GM19025 (cell line): ENCODE data around the gene CBLL1.
A peak's percentile ranks its signal among the peaks of the same experiment; 100 is the strongest.

Source experiments
- ATAC-seq: cut with Tn5 transposase; IDR thresholded peaks from one replicate; pipeline ENCODE4 v1.9.1; 2021; ENCODE audit warnings: mild to moderate bottlenecking, low read depth, moderate library complexity; ENCODE audit not compliant: unreplicated experiment

Gene CBLL1

DNA sequence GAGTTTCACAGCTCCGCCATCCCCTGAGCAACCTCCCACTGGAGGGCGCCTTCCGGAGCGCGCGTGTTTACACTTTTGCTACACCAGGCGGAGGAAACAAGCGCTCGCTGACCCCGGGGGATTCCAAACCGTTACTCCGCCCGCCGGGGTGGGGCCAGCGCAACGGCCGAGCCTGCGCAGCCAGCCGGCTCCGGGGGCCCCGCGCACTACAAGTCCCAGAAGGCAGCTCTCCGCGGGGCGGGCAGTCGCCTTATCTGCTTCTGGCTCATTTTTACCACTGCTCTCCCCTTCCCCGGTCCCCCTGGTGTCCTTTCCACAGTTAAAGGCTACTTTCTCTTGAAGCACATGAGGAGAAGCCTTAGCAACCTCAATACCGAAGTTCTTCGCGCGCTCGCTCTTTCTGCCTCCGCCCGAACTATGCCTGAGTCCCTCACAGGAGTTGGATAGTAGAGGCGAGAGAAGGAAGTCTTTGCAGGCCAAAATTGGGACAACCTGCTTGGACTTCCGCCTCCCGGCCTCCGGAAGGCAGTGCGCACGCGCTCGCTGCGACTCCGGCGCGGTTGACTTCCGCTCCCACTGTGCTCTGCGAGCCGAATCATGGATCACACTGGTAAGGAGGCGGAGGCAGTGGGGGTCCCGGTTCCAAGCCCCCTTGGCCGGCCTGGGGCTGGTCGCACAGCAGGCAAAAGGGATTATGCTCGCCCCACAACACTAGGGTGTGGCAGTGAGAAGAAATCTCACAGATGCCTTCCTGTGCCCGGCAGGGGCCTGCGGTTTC is at the start of gene CBLL1:
TSS of gene CBLL1 (plus strand) at position 576 of the 778 bp plus-strand sequence. CDS start at position 598, 22 bp downstream.
- ATAC-seq, result peak; percentile 84

GRCh38 chr7:107694386-107694785 is 49.6 kb upstream of the CBLL1 start:
- ATAC-seq, result no peak

DNA sequence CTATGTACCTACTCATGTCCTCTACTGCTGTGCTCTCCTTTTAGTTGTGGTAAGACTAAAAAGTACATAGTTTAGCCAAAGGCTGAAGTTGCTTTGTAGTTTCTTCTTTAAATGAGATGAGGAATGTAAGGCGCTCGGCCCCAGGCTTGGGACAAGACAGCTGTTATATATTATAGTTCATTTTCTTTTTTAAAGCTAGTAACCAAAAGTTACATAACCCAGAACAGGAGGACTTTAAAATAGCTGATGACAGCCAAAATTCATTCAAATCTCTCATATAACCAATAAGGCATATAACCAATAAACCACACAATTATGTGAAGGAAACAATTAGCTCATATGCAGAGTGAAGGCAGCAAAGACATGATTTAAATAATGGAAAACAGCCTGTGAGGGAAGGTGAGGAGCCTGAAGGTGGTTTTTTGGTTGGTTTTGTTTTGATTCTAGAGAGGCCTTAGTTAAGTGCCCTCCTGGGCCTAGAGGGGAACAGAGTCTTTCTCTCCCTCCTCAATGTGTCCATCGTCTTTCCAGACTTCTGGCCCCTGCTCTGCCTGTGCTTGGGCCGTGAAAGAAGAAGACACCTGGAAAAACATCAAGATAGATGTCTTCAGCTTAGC is 47.5 kb upstream of the CBLL1 start:
- no peak for ATAC-seq

DNA sequence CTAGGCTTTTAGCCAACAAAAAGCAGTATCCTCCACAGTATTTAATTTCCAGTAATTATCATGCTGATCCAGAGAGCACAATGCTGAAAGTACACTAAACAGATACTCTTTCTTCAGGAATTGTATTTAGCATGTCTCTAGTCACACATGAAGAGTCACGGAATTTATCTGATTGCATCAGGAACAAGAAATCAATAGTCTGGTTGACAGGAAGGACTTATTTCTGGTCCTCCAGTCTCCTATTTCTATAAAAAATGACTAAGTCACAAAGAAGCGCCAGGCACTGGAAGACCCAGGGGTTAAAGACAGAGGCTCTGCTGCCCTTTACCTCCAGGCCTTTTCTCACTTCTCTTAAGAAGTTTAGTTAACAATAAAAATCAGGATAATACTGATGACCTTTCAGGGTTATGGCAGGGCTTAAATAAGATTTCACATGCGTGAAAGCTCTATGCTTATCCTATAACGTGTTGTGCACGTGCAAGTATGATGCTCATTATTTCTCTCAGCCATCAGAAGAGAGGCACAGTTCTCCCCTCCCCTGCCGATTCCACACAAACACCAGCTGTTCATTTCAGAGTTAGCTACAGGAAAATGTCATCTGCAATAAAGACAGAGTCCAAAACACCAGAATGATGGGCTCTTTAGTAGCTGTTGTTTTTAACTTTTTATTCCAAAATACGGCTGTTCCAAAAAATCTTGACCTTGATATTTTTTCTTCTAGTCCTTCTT is 46.5 kb upstream of the CBLL1 start:
- ATAC-seq, result no peak

DNA sequence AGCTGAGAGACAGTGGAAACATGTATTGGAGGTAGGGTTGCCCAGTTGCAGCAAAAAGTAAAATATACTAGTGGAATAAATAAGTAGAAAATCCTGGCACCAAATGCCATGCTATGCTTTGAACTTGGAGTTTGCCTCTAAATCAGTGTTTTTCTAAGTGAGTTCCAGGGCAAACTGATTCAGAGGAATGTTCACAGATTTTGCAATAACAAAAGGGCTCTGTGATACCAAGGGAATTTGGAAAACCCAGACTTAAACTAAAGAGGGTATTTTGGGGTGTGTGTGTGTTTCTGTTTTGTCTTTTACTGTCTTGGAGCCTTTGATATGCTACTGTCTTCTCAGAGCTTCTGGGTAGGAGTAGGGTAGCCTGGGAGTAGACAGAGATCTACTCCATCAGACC is 43.4 kb upstream of the CBLL1 start:
- ATAC-seq, result no peak

DNA sequence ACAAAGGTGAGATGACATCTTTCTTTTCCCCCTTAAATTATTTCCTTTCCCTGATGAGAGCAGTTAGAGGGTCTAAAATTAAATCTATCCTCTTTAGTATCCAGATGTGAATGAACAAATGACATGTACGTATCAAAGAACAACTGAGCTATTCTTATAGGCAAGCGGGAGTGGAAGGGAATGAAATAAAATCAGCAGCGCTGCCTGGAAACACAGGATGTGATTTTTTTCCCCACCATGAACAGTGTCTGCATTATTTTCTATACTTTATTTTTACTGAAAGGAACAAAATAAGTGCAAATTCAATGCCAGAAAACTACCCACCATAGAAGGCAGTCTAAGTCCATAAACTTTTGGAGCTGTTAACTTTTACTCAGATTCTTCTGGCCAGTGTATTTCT is 42.8 kb upstream of the CBLL1 start:
- ATAC-seq, result no peak

- ATAC-seq, result no peak
These were observed 40.7 kb upstream of the CBLL1 start for GRCh38 chr7:107703219-107703618.

DNA sequence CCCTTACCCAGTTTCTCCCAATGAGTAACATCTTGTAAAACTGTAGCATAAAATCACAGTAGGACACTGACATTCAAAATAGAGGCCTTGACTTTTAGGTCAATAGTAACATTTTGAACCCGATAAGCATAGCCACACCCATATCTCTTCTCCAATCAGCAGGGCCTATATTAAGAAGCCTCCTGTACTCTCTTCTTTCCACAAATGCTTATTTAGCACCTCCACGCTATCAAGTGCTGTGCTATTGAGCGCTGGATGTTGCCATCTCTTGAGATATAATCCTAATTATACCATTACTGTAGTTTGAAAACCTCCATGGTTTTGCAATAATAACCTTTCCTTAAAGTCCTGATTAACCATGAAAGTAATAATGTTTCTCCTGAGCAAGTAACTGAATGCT is 40.1 kb upstream of the CBLL1 start:
- no peak for ATAC-seq

DNA sequence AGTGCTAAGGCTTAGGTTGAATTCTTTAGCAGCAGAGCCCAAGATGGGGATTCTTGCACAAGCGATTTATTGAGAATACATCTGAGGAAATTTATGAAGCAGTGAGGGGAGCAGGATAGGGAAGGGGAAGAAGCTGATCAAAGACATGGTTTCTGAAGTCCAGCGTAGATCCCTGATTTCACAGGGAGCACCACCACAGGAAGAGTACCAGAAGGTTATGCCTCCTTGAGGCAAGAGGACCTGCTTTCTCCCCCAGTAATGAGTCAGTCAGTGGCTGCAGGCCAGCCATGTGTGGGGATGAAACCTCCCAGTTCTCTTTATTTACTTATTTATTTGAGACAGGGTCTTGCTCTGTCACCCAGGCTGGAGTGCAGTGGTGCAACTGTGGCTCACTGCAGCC is 35.0 kb upstream of the CBLL1 start:
- no peak for ATAC-seq

- ATAC-seq, result no peak
These were observed 32.6 kb upstream of the CBLL1 start for GRCh38 chr7:107711301-107711700.

GRCh38 chr7:107712025-107712424 is 31.9 kb upstream of the CBLL1 start:
- ATAC-seq, result no peak

- ATAC-seq, result no peak
These were observed 31.0 kb upstream of the CBLL1 start for GRCh38 chr7:107712896-107713295.

DNA sequence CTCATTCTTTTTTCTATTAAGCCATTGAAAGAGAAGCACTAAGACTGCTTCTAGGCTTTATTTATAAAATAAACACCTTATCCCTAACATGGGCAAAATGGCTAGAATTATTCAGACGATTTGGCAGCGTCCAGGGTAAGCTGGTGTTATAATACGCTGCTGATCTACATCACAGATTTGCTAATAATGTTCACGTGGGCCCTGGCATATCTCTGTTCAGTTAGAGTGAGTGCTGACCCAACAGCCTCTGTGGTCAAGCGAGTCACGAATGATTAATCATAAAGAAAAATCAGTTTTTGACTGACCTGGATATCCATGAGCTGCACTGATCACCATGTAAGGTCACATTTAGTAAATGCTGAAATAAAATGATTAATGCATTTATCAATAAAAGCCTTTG is 28.4 kb upstream of the CBLL1 start:
- ATAC-seq, result no peak

- ATAC-seq, result no peak
These were observed 25.3 kb upstream of the CBLL1 start for GRCh38 chr7:107718456-107719193.

GRCh38 chr7:107721286-107721685 is 22.7 kb upstream of the CBLL1 start:
- ATAC-seq, result no peak

GRCh38 chr7:107723255-107723654 is 20.7 kb upstream of the CBLL1 start:
- no peak for ATAC-seq

DNA sequence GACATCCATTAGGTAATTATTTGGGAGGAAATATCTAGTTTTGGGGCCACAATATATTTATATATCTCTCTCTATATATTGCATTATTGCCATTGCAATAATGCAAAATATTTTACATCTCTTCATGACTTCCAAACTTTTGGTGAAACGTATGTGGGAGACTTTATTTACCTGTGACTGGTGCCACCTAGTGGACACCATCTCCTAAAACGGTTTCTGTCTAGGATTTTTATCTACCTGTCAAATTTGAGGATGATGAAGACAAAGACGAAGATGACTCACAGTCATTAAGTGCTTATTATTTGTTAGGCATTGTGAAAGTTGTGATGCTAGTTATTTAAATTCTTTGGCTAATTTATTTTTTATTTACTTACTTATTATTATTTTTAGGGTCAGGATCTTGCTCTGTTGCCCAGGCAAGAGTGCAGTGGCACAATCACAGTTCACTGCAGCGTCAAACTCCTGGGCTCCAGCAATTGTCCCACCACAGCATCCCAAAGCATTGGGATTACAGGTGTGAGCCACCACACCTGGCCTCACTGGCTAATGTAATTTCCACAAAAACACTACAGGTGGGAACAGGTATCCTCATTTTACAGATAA is 18.7 kb upstream of the CBLL1 start:
- no peak for ATAC-seq

DNA sequence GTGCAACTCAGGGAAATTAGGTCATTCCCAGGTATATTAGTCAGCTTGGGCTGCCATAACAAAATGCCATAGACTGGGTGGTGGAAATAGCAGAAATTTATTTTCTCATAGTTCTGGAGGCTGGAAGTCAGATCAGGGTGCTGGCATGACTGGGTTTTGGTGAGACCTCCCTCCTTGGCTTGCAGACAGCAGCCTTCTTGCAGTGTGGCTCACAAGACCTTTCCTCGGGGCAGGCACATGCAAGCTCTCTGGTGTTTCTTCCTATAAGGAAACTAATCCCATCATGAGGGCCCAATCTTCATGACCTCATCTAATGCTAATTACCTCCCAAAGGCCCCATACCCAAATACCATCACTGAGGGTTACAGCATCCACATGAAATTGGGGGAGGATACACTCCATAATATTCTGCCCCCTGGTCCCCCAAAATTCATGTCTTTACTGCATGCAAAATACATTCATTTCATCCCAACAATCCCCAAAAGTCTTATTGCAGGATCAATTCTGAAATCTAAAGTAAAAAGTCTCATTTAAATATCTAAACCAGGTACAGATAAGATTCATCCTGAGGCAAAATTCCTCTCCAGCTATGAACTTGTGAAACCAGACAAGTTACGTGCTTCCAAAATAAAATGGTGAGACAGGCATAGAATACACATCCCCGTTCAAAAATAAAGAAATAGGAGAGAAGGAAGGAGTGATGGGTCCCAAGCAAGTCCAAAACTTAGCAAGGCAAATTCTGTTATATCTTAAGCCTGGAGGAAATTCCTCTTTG is 17.4 kb upstream of the CBLL1 start:
- no peak for ATAC-seq

- no peak for ATAC-seq
These were observed 15.7 kb upstream of the CBLL1 start for GRCh38 chr7:107728276-107728675.
